Fibroblast of gingiva (primary cell): Measurements from ENCODE around the gene PID1.

Experiments used
- DNase-seq: peaks from one replicate; pipeline ENCODE4 v3.0.0-alpha.2; 2011; ENCODE audit warnings: low read depth

PID1 gene

DNA sequence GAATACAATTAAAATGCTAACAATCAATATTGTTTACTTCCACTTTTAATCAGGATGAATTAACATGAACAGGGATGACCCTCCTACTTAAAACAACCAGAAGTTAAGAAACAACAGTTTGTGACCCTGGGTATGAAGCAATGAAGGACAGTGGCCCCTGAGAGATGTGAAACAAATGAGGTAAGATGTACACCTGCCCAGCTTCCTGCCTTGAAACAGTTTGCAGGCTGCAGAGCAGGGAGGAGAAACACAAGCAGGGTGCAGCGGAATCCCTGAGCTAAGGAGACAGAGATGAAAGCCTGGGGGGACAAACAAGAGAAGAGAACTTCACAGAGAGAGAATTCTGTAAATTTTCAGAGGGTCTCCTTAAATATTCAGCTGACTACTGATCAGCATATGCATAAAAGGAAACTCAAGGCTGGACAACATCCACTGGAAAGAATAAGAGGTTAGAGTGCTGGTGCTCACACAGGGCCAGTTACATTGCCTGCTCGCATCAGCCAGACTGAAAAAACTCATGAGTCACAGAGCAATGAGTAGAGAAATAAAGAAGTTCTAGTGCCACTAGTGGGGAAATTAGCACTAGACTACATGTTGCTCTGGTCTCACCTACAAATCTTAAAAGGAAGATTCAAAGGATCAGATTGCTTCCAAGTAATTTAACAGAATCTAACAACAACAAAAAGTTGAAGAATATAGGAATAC, 106.4 kb downstream of the PID1 start:
- no peak for DNase-seq

GRCh38 chr2:229163893-229164292, 107.2 kb downstream of the PID1 start:
- DNase-seq, result no peak

DNA sequence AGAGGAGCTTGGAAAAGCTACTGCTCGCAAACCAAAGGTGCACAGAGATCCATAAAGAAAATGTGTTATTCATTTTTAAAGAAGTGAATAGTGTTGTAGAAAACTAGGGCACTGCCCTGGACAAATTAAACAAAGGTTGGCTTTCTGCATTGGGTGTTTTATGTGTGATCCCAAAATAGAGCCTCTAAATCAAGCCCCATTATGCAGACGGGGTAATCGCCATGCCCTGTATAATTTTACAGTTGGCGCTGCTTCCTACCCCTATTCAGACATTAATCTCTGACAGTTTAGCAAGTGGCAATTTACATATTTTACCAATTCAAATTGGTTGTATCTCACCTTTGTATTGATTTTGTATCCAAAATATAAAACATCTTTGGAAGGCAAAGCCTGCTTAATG, 109.1 kb downstream of the PID1 start:
- no peak for DNase-seq

- no peak for DNase-seq
Measured at GRCh38 chr2:229160984-229161383, 110.1 kb downstream of the PID1 start.

GRCh38 chr2:229160180-229160579, 110.9 kb downstream of the PID1 start:
- DNase-seq, result no peak

DNA sequence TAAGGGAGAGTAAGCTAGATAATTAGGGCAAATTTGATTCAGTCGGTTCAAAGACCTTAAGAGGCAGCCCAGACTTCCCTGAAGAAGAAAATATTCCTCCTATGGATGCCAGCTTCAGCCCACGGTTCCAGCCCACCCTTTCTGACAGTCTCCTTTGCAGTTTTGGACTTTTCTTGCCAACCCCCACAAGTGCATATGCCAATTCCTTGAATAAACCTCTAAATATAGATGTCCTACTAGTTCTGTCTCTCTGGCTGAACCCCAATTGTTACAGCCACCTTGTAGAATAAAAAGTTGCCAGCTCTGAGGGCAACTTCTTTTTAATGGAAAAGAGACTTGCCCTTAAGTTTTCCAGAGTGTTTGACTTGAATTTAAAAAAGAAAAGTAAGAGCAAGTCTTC, 111.7 kb downstream of the PID1 start:
- DNase-seq, result no peak

GRCh38 chr2:229154381-229154780, 116.7 kb downstream of the PID1 start:
- DNase-seq, result no peak

DNA sequence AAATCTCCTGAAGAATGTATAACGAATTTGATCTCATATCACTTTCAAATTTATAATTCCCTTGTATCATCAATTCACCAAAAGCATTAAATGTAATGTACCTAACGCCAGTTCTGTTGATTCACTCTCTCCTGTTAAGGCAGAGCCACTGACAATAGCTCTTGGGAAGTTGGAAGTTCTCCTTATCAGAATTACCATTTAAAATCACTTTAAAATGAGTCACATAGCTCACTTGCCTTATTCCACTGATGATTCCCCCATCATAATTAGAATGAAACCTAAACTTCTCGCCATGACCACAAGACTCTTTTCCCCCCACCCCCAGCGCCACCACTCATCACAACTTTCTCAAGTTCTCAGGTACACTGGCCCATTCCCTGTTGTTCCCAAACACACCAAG, 117.1 kb downstream of the PID1 start:
- DNase-seq, result no peak

DNA sequence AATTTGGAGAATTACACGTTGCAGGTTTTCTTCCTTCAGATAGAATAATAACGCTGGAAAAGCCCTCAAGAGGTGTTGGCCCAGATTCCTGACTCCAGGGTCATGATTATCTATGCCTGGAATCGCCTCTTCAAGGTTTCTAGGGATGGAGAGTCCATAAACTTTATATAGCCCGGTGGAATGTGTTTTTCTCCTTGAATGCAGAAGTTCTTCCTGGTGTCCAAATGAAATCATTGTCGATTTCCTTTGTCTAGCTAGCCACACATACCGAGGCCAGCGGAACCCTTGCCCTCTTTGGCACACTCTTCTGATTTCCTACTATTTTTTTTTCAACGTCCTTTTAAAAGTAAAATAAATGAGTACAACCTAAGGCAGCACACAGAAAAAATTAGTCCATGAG, 117.8 kb downstream of the PID1 start:
- no peak for DNase-seq

DNA sequence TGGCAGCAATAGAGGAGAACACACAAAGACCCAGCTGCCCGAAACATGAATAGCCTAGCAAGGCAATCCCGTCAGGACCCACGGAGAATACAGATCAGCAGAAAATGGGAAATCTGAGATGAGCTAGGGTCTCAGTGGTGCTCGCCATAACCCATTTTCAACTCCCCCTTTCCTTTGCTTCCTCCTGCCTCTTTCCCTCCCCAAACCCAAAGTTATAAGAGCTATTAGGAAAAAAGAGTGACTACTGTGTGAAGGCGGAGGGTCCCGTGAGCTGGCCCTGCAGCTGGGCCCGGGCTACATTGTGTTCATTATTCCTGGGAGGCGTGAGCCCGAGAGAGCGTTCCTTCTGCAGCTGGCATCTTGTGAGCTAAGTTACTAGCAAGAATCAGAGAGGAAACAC, 118.4 kb downstream of the PID1 start:
- no peak for DNase-seq

GRCh38 chr2:229150317-229150716, 120.8 kb downstream of the PID1 start:
- DNase-seq, result no peak

- peak; percentile 53 for DNase-seq
Measured at GRCh38 chr2:229141424-229142025, 129.6 kb downstream of the PID1 start.

GRCh38 chr2:229137639-229138038, 133.4 kb downstream of the PID1 start:
- no peak for DNase-seq

DNA sequence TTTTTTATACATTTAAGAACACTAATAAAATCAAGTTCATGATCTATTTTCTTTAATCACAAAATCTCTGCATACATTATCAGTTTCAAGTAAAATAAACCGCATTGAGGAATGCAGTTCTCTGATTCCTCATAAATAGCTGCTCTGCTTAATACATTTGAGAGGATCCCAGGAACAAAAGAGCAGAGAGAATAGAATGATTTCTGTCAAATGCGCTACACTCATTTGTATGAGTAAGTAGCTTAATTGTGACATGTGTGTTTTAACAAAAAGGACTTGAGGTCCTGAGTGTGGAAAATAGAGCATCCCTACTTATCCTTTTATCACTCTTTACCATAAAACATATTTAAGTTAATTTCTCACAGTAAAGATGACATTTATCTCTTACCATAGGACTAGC, 134.0 kb downstream of the PID1 start:
- DNase-seq, result no peak

DNA sequence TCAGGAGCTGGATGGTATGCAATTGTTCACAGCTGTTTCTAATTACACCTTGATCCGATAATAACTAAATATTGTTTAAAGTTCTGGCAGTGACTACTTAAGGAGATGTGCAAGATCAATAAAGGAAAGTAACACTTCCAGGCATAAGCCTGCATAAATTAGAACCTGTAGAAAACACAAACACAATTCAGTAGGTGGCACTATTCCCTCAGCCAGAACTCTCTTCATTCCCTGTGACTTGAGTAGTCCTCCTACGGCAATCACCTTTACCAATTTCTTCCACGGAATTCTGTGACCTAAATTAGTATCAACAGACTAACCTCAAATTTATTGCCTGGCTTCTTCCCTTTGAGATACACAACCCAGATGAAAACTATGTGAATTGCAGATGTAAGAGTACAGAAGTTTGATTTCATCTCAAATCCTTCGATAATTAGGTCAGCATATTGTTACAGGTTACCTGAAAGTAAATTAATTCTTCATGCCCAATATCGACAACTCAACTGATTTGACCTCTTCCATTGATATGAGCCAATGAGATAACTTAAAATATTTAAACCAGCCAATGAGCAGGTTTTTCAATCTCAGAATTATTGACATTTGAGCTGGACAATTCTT, 137.8 kb downstream of the PID1 start:
- DNase-seq, result peak; percentile 48

- no peak for DNase-seq
Measured at GRCh38 chr2:229132236-229132635, 138.9 kb downstream of the PID1 start.

DNA sequence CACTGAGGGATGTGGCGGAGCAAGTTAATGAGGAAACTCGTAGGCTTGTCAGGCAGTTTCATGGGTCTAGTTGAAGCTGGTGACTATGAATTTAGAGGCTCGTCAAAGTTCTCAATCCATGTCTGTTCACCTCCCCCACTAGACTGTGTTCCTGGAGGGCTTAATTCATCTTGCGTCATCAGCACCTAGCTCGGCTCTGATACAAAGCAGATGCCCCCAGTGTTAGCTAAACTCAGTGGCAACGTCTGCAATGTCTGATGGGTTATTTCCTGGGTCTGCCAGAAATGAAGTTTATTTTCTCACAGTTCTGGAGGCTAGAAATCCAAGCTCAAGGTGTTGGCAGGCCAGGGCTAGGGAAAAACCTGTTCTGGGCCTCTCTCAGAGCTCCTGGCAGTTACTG, 140.6 kb downstream of the PID1 start:
- no peak for DNase-seq

- DNase-seq, result peak; percentile 20
Measured at GRCh38 chr2:229129738-229130371, 141.2 kb downstream of the PID1 start.

GRCh38 chr2:229127471-229127870, 143.6 kb downstream of the PID1 start:
- DNase-seq, result no peak

GRCh38 chr2:229126066-229126465, 145.0 kb downstream of the PID1 start:
- no peak for DNase-seq

DNA sequence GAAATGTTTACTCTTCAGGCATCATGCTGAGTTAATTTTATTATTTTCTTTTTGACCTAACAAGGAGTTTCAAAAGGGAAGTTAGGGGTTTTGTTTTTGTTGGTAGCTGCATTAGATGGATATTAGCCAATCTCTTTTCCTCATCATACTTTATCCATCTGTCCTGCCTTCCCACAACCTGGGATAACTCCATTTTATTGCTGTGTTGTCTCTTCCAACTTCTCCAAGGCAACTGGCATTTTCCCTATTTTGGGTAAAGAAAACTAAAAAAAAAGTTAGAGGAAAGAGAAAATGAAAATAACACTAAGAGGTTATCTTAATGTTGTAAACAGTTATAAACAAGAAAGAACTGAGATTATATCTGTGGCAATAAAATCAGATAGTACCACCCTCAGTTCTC, 147.0 kb downstream of the PID1 start:
- no peak for DNase-seq

DNA sequence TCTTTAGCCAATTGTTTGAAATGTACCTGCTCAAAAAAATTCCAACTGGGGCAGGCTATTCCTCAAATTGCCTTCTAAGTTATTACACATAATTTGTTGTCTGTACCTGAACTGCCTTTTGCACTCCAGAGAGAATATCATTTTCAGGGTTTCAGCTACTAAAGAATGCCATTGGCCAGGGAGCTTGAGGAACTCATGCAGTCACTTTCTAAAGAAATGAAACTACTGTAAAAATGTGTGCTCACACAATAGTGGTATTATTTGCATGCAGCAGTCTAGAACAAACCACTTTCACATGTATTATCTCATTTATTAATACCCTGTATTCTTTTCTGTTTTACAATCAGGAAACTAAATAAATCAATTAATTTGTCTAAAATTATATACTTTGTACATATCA, 152.2 kb downstream of the PID1 start:
- DNase-seq, result no peak

DNA sequence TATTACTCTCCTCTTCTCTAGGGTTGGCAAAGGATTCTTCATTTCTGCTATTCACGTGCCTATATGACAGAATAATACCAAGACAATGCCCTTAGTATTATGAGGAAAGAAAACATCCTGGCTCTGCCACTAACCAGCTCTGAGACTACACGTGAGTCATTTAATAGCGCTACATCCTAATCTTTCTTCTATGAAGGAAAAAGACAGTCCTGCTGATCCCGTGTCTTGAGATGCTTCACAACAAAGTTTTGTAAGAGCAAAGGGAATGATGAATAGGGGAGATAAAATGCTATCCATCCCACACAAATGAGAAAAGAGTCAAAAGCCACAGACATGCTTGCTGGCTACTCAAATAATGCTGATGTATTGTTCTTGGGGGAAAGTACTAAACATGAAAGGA, 152.8 kb downstream of the PID1 start:
- DNase-seq, result no peak
